HAP-1 (cell line): ENCODE measurements around the gene ASB8.
A peak's percentile ranks its signal among the peaks of the same experiment; 100 is the strongest.
"Not testable (repeated sequence)": the region's sequence is repeated elsewhere in the genome, so short reads cannot be mapped to it uniquely, and the experiment has no call there.

Source experiments
- DNase-seq, 2 experiments: peaks; one replicate each; pipeline ENCODE4 v3.0.0-alpha.2; 2016 to 2020; ENCODE audit warnings: low spot score in 2 of 2
- H3K27me3 ChIP-seq: fragments of 250-450 bp; sonication (Bioruptor Pico); 2 replicates; pipeline ENCODE4 v1.5.1; 2020; ENCODE audit warnings: low read depth, mild to moderate bottlenecking, moderate library complexity
- H3K36me3 ChIP-seq: fragments of 250-450 bp; sonication (Bioruptor Pico); replicated peaks from 2 replicates; pipeline ENCODE4 v1.5.1; 2020; ENCODE audit warnings: mild to moderate bottlenecking
- H3K4me1 ChIP-seq: fragments of 250-450 bp; sonication (Bioruptor Pico); 2 replicates; pipeline ENCODE4 v1.5.1; 2020; ENCODE audit warnings: mild to moderate bottlenecking
- H3K4me3 ChIP-seq: fragments of 250-450 bp; sonication (Bioruptor Pico); 2 replicates; pipeline ENCODE4 v1.5.1; 2020; ENCODE audit warnings: mild to moderate bottlenecking, moderate library complexity
- H3K9me3 ChIP-seq: fragments of 250-450 bp; sonication (Bioruptor Pico); 2 replicates; pipeline ENCODE4 v1.5.1; 2020; ENCODE audit warnings: mild to moderate bottlenecking, moderate library complexity
- in situ Hi-C: fragments of 300-500 bp; cut with MboI; formaldehyde crosslinking; loops from 3 replicates; pipeline ENCODE4 v1.14.3; 2020; ENCODE audit warnings: low sequenced_read_pairs, inconsistent platforms, mixed read lengths

The ASB8 gene

GRCh38 chr12:48119078-48119833 is 38.1 kb downstream of the ASB8 start, which contains the start of gene PFKM:
Gene PFKM (plus strand): TSS chr12:48119364. CDS start chr12:48122775, 3,411 bp downstream.
- Histone ChIP-seq H3K36me3 (peaks cover 16% of the 10 kb centered on the region), H3K4me3 (peak within 1 kb of the TSS; percentile 68), H3K27me3 (peaks cover 11% of the 10 kb centered on the region; the same call in 1 of the 2 replicates), H3K9me3 (no peaks in the 10 kb centered on the region), H3K4me1 (peaks cover 29% of the 10 kb centered on the region)
- in situ Hi-C loops = no loop called here
- DNase-seq = peak; percentile 97 to 98

- Histone ChIP-seq H3K4me1 (peaks cover 29% of the 10 kb centered on the region), H3K27me3 (peaks cover 11% of the 10 kb centered on the region; the same call in 1 of the 2 replicates), H3K36me3 (peaks cover 9% of the 10 kb centered on the region), H3K4me3 (peak overlapping the region; percentile 68; the same call in 1 of the 2 replicates), H3K9me3 (no peaks in the 10 kb centered on the region)
- peak in 1 of 2 experiments; percentile 39 for DNase-seq
- in situ Hi-C loops = no loop called here
These were observed 38.9 kb downstream of the ASB8 start for GRCh38 chr12:48118284-48118871.

GRCh38 chr12:48115957-48116356 is 41.4 kb downstream of the ASB8 start:
- Histone ChIP-seq H3K4me3 (no peak overlapping the region), H3K9me3 (no peaks in the 10 kb centered on the region), H3K36me3 (no peaks in the 10 kb centered on the region), H3K4me1 (peaks cover 19% of the 10 kb centered on the region), H3K27me3 (peaks cover 11% of the 10 kb centered on the region; the same call in 1 of the 2 replicates)
- no peak for DNase-seq
- in situ Hi-C loops = no loop called here

GRCh38 chr12:48111312-48111693 is 46.0 kb downstream of the ASB8 start:
- DNase-seq, H3K9me3 ChIP-seq, in situ Hi-C loops, H3K4me1 ChIP-seq, H3K27me3 ChIP-seq, H3K36me3 ChIP-seq, H3K4me3 ChIP-seq: not testable (repeated sequence)

GRCh38 chr12:48110691-48111311 is 46.5 kb downstream of the ASB8 start:
- Histone ChIP-seq H3K36me3 (no peaks in the 10 kb centered on the region), H3K4me3 (no peak overlapping the region), H3K27me3 (peaks cover 5% of the 10 kb centered on the region), H3K4me1 (peaks cover 4% of the 10 kb centered on the region; the same call in 1 of the 2 replicates), H3K9me3 (no peaks in the 10 kb centered on the region)
- DNase-seq = no peak
- in situ Hi-C loops = no loop called here

- Histone ChIP-seq H3K27me3 (peaks cover 5% of the 10 kb centered on the region), H3K4me3 (no peak overlapping the region), H3K9me3 (no peaks in the 10 kb centered on the region), H3K4me1 (peaks cover 4% of the 10 kb centered on the region; the same call in 1 of the 2 replicates), H3K36me3 (no peaks in the 10 kb centered on the region)
- in situ Hi-C loops = no loop called here
- no peak for DNase-seq
These were observed 47.9 kb downstream of the ASB8 start for GRCh38 chr12:48109424-48109823.

GRCh38 chr12:48106681-48107613 is 50.4 kb downstream of the ASB8 start:
- Histone ChIP-seq H3K27me3 (peaks cover 5% of the 10 kb centered on the region), H3K4me3 (peak overlapping the region; percentile 85), H3K4me1 (peaks cover 17% of the 10 kb centered on the region), H3K36me3 (no peaks in the 10 kb centered on the region), H3K9me3 (no peaks in the 10 kb centered on the region)
- in situ Hi-C loops = no loop called here
- DNase-seq = no peak

- DNase-seq = peak; percentile 75 to 91
- Histone ChIP-seq H3K4me1 (peaks cover 17% of the 10 kb centered on the region), H3K4me3 (peak within 1 kb of the TSS; percentile 85), H3K36me3 (no peaks in the 10 kb centered on the region), H3K9me3 (no peaks in the 10 kb centered on the region), H3K27me3 (peaks cover 5% of the 10 kb centered on the region)
- in situ Hi-C loops = no loop called here
These were observed 51.2 kb downstream of the ASB8 start, which contains the start of gene SENP1 for GRCh38 chr12:48105867-48106680. Gene SENP1 (minus strand): TSS chr12:48106079. CDS start chr12:48101472, 4,607 bp downstream.

- H3K9me3 ChIP-seq = no peaks in the 10 kb centered on the region
- H3K4me1 ChIP-seq = peaks cover 17% of the 10 kb centered on the region
- peaks cover 5% of the 10 kb centered on the region for H3K27me3 ChIP-seq
- H3K4me3 ChIP-seq = peak overlapping the region; percentile 85
- in situ Hi-C loops = no loop called here
- DNase-seq = no peak
- no peaks in the 10 kb centered on the region; the same call in 1 of the 2 replicates for H3K36me3 ChIP-seq
These were observed 51.9 kb downstream of the ASB8 start for GRCh38 chr12:48105321-48105866.

- no peaks in the 10 kb centered on the region; the same call in none of the 2 replicates for H3K36me3 ChIP-seq
- in situ Hi-C loops = no loop called here
- peaks cover 1% of the 10 kb centered on the region for H3K27me3 ChIP-seq
- no peaks in the 10 kb centered on the region for H3K9me3 ChIP-seq
- no peak for DNase-seq
- H3K4me3 ChIP-seq = peak overlapping the region; percentile 85
- peaks cover 17% of the 10 kb centered on the region for H3K4me1 ChIP-seq
These were observed 52.8 kb downstream of the ASB8 start for GRCh38 chr12:48104531-48104930.
